NCI-H2171 (cell line): ENCODE measurements around the gene TCOF1.
A peak's percentile ranks its signal among the peaks of the same experiment; 100 is the strongest.

Experiments
- DNase-seq: peaks from one replicate; lab custom pipeline; 2025; lab: John Stamatoyannopoulos, UW

TCOF1 gene

GRCh38 chr5:150357326-150358260 is at the start of gene TCOF1:
TSS of gene TCOF1 (plus strand) at chr5:150357697. CDS start at chr5:150357747, 50 bp downstream.
- DNase-seq, result peak; percentile 88

GRCh38 chr5:150309101-150309885 is 48.2 kb upstream of the TCOF1 start:
- DNase-seq, result no peak

- no peak for DNase-seq
Measured at GRCh38 chr5:150309886-150310239, 47.6 kb upstream of the TCOF1 start.

- DNase-seq, result no peak
Measured at GRCh38 chr5:150310246-150310645, 47.3 kb upstream of the TCOF1 start.

GRCh38 chr5:150311015-150311692 is 46.3 kb upstream of the TCOF1 start:
- no peak for DNase-seq

- DNase-seq, result no peak
Measured at GRCh38 chr5:150312518-150312917, 45.0 kb upstream of the TCOF1 start.

- no peak for DNase-seq
Measured at GRCh38 chr5:150313501-150313900, 44.0 kb upstream of the TCOF1 start.

GRCh38 chr5:150313921-150314716 is 43.4 kb upstream of the TCOF1 start:
- no peak for DNase-seq

- no peak for DNase-seq
Measured at GRCh38 chr5:150315245-150315644, 42.3 kb upstream of the TCOF1 start.

GRCh38 chr5:150316320-150316719 is 41.2 kb upstream of the TCOF1 start:
- no peak for DNase-seq

- DNase-seq, result no peak
Measured at GRCh38 chr5:150317048-150318003, 40.2 kb upstream of the TCOF1 start.

- DNase-seq, result no peak
Measured at GRCh38 chr5:150318613-150319483, 38.6 kb upstream of the TCOF1 start.

GRCh38 chr5:150319484-150319790 is 38.1 kb upstream of the TCOF1 start:
- DNase-seq, result no peak

GRCh38 chr5:150320044-150320613 is 37.4 kb upstream of the TCOF1 start:
- no peak for DNase-seq

GRCh38 chr5:150321211-150321610 is 36.3 kb upstream of the TCOF1 start:
- DNase-seq, result no peak

GRCh38 chr5:150321784-150322183 is 35.7 kb upstream of the TCOF1 start:
- no peak for DNase-seq

GRCh38 chr5:150322202-150322601 is 35.3 kb upstream of the TCOF1 start:
- DNase-seq, result no peak

- no peak for DNase-seq
Measured at GRCh38 chr5:150323092-150323491, 34.4 kb upstream of the TCOF1 start.

- no peak for DNase-seq
Measured at GRCh38 chr5:150323819-150324218, 33.7 kb upstream of the TCOF1 start.
